Lower leg skin (tissue), 3 donors: ENCODE results near the gene SLC22A1.

Experiments
- POLR2A ChIP-seq, 2 donors: fragments of 450-650 bp; IDR thresholded peaks; one replicate each; pipeline ENCODE4 v1.6.1; 2016 to 2017; ENCODE audit warnings: antibody characterized with exemption in 2 of 2, mild to moderate bottlenecking in 1 of 2, moderate library complexity in 1 of 2
- TF ChIP-seq, protein P1 (sequence below), 3 donors: fragments of 450-650 bp; IDR thresholded peaks; one replicate each; pipeline ENCODE4 v1.5.1; 2016; ENCODE audit warnings: antibody characterized with exemption in 3 of 3, mild to moderate bottlenecking in 3 of 3, moderate library complexity in 2 of 3

DNA sequence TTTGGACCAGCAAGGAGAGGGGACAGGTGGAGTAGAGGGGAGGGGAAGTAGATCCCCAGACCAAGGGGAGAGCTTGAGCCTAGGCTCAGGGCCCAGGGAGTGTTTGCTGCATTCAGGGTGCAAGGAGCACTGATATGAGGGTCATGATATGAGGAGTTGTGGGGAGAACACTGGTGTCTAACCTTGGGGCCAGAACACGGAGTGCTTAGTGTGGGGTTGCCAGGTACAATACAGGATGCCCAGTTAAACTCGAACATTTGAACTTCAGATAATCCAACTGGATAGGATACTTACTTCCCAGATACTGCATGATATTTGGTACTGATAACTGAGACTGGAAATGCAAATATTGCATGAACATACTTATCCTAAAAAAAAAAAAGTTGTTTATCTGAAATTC lies 2.4 kb downstream of the SLC22A1 start:
- TF ChIP-seq, protein P1, sequence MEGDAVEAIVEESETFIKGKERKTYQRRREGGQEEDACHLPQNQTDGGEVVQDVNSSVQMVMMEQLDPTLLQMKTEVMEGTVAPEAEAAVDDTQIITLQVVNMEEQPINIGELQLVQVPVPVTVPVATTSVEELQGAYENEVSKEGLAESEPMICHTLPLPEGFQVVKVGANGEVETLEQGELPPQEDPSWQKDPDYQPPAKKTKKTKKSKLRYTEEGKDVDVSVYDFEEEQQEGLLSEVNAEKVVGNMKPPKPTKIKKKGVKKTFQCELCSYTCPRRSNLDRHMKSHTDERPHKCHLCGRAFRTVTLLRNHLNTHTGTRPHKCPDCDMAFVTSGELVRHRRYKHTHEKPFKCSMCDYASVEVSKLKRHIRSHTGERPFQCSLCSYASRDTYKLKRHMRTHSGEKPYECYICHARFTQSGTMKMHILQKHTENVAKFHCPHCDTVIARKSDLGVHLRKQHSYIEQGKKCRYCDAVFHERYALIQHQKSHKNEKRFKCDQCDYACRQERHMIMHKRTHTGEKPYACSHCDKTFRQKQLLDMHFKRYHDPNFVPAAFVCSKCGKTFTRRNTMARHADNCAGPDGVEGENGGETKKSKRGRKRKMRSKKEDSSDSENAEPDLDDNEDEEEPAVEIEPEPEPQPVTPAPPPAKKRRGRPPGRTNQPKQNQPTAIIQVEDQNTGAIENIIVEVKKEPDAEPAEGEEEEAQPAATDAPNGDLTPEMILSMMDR (IDR thresholded peaks at IDR 0.05): no peak
- TF ChIP-seq POLR2A (IDR thresholded peaks at IDR 0.05): no peak
